Testis (tissue), 3 donors: ENCODE measurements around the gene TJP1. TPM values are rescaled to one million over a fixed set of nuclear protein-coding genes. Genes with fewer than 3 reads are reported as not detected.
A peak's percentile ranks its signal among the peaks of the same experiment; 100 is the strongest.

Experiments
- DNase-seq: peaks from one replicate; pipeline ENCODE4 v3.0.0-alpha.2; 2019
- H3K27ac ChIP-seq, 2 donors: fragments of 200-600 bp; sonication (generic); one replicate each; pipeline ENCODE4 v1.5.1; 2019
- H3K27me3 ChIP-seq: fragments of 200-600 bp; sonication (generic); one replicate; pipeline ENCODE4 v1.5.1; 2019
- H3K36me3 ChIP-seq: fragments of 200-600 bp; sonication (generic); one replicate; pipeline ENCODE4 v1.5.1; 2017; ENCODE audit warnings: low read depth; ENCODE audit errors: missing control alignments
- H3K4me1 ChIP-seq: fragments of 200-600 bp; sonication (generic); one replicate; pipeline ENCODE4 v1.5.1; 2019
- H3K4me3 ChIP-seq, 2 donors: fragments of 200-600 bp; sonication (generic); one replicate each; pipeline ENCODE4 v1.5.1; 2017 to 2019
- H3K9me3 ChIP-seq: fragments of 200-600 bp; sonication (generic); one replicate; pipeline ENCODE4 v1.5.1; 2017
- POLR2A ChIP-seq: fragments of 450-650 bp; IDR thresholded peaks from one replicate; pipeline ENCODE4 v1.6.1; 2017; ENCODE audit warnings: antibody characterized with exemption, mild to moderate bottlenecking, moderate library complexity
- WGBS, 2 donors: methylation state at CpG; one replicate each; pipeline ENCODE4 v1.1.5; 2018; 5-methylcytosine and 5-hydroxymethylcytosine counted together
- intact Hi-C: fragments of 100-400 bp; cut with DNase I; formaldehyde crosslinking; loops from one replicate; pipeline ENCODE4 v1.15.1; 2023; ENCODE audit warnings: low total_unique reads
- polyA plus RNA-seq: library from polyadenylated mRNA; stranded (reverse); fragments of 350-450 nt; fragmentation: Illumina TruSeq; extraction: RNeasy Lipid Tissue Mini Kit (QIAGEN cat#74804); gene quantifications from one replicate; pipeline ENCODE4 v1.2.3, GENCODE V29; 2014; ENCODE audit warnings: low read depth, low replicate concordance; ENCODE audit not compliant: insufficient read depth
- total RNA-seq, 2 donors: library from RNA; depleted of rRNA; stranded (reverse); fragments of >200 nt; gene quantifications; one replicate each; pipeline ENCODE4 v1.2.3, GENCODE V29; 2016
- TF ChIP-seq, protein P1 (sequence below), 3 experiments: fragments of 450-650 bp in 2 of 3; fragments of 200-600 bp in 1 of 3; sonication (generic) in 1 of 3; IDR thresholded peaks; one replicate each; pipeline ENCODE4 v1.5.1; 2016 to 2019; ENCODE audit warnings: antibody characterized with exemption in 3 of 3, mild to moderate bottlenecking in 2 of 3, moderate library complexity in 1 of 3

Gene TJP1
- total and polyA plus RNA-seq, 3 donors from 2014 or later = 102 to 315 (median 255) TPM

DNA sequence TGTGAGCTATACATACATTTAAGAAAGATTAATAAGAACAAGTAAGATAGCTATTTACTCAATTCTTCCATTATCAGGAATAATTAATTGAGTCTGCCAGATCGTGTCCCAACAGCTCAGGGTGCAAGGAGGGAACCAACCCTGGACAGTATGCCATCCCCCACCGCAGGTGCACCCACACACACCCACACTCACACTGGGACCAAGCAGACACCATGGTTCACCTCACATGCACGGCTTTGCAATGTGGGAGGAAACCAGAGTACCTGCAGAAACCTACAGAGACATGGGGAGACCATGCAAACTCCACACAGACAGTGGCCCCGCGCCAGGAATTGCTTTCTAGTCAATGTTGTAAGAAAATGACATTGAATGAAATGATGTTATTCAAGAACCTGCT lies 20.0 kb upstream of the TJP1 start:
- Histone ChIP-seq H3K4me3 (no peak overlapping the region), H3K36me3 (no peaks in the 10 kb centered on the region), H3K4me1 (peaks cover 16% of the 10 kb centered on the region), H3K9me3 (no peaks in the 10 kb centered on the region), H3K27ac (no peak overlapping the region), H3K27me3 (no peaks in the 10 kb centered on the region)
- intact Hi-C loops = no loop called here
- DNase-seq = no peak
- 89 to 93% methylated on average over 5 of the region's 5 CpGs for WGBS, 2 donors
- TF ChIP-seq, protein P1, sequence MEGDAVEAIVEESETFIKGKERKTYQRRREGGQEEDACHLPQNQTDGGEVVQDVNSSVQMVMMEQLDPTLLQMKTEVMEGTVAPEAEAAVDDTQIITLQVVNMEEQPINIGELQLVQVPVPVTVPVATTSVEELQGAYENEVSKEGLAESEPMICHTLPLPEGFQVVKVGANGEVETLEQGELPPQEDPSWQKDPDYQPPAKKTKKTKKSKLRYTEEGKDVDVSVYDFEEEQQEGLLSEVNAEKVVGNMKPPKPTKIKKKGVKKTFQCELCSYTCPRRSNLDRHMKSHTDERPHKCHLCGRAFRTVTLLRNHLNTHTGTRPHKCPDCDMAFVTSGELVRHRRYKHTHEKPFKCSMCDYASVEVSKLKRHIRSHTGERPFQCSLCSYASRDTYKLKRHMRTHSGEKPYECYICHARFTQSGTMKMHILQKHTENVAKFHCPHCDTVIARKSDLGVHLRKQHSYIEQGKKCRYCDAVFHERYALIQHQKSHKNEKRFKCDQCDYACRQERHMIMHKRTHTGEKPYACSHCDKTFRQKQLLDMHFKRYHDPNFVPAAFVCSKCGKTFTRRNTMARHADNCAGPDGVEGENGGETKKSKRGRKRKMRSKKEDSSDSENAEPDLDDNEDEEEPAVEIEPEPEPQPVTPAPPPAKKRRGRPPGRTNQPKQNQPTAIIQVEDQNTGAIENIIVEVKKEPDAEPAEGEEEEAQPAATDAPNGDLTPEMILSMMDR (IDR thresholded peaks at IDR 0.05) = no peak
- TF ChIP-seq POLR2A = no peak

- Histone ChIP-seq H3K4me1 (peaks cover 18% of the 10 kb centered on the region), H3K27me3 (no peaks in the 10 kb centered on the region), H3K36me3 (no peaks in the 10 kb centered on the region), H3K9me3 (no peaks in the 10 kb centered on the region), H3K4me3 (no peak overlapping the region), H3K27ac (peak overlapping the region; percentile 46 to 51)
- 37 to 51% methylated on average over 3 of the region's 3 CpGs for WGBS, 2 donors
- DNase-seq = no peak
- intact Hi-C loops = no loop called here
- TF ChIP-seq, protein P1 (IDR thresholded peaks at IDR 0.05) = no peak
- TF ChIP-seq POLR2A = no peak
These were observed 18.7 kb upstream of the TJP1 start for GRCh38 chr15:29840926-29841325.

DNA sequence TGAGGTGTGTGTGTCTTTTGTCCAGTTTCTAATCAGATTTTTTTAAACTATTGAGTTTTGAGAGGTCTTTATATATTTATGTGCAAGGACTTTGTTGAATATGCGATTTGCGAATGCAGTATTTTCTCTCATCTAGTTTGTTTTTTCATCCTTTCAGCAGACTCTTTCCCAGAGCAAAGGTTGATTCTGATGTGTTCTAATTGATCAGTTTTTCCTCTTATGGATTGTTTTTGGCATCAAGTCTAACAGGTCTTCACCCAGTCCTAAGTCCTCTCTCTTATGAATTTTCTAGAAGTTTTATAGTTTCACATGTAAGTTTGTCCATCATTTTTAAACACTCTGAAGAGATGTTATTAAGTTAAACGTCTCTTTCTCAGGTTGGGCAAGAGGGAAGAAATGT lies 17.8 kb upstream of the TJP1 start:
- Histone ChIP-seq H3K27me3 (no peaks in the 10 kb centered on the region), H3K27ac (peak overlapping the region; percentile 46 to 51), H3K36me3 (no peaks in the 10 kb centered on the region), H3K4me1 (peaks cover 27% of the 10 kb centered on the region), H3K4me3 (no peak overlapping the region), H3K9me3 (no peaks in the 10 kb centered on the region)
- TF ChIP-seq POLR2A = no peak
- TF ChIP-seq, protein P1 (IDR thresholded peaks at IDR 0.05) = no peak
- intact Hi-C loops = no loop called here
- no peak for DNase-seq
- WGBS, 2 donors = 88% methylated on average over 3 of the region's 3 CpGs

GRCh38 chr15:29838352-29839010 lies 16.2 kb upstream of the TJP1 start:
- Histone ChIP-seq H3K27ac (no peak overlapping the region), H3K9me3 (no peaks in the 10 kb centered on the region), H3K27me3 (no peaks in the 10 kb centered on the region), H3K36me3 (no peaks in the 10 kb centered on the region), H3K4me1 (peaks cover 33% of the 10 kb centered on the region), H3K4me3 (no peak overlapping the region)
- 97 to 99% methylated on average over 3 of the region's 3 CpGs for WGBS, 2 donors
- no peak for DNase-seq
- intact Hi-C loops = no loop called here
- TF ChIP-seq, protein P1 (IDR thresholded peaks at IDR 0.05) = no peak
- no peak for TF ChIP-seq POLR2A

DNA sequence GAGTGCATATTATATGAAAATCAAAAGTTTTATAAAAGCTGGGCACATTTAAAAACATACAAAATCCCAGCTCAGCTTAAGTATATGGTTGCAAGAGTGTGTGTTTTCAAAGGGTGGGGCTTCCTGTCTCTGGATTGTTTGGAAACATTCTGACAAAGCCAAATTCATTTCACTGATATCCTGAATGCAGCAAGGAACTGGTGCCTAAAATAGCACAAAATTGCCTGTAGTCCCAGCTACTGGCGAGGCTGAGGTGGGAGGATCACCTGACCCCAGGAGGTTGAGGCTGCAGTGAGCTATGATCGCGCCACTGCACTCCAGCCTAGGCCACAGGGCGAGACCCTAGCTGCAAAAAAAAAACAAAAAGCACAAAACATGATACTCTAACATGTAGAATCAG lies 13.0 kb upstream of the TJP1 start:
- TF ChIP-seq POLR2A = no peak
- TF ChIP-seq, protein P1 (IDR thresholded peaks at IDR 0.05) = no peak
- Histone ChIP-seq H3K36me3 (no peaks in the 10 kb centered on the region), H3K4me1 (peaks cover 22% of the 10 kb centered on the region), H3K27ac (peak overlapping the region in 1 of 2 donors; percentile 75), H3K27me3 (no peaks in the 10 kb centered on the region), H3K9me3 (no peaks in the 10 kb centered on the region), H3K4me3 (no peak overlapping the region)
- 36 to 43% methylated on average over 4 of the region's 4 CpGs for WGBS, 2 donors
- DNase-seq = peak; percentile 70
- intact Hi-C loops = no loop called here
